Panc1 (cell line): Measurements from ENCODE around the gene KRTAP9-8. TPM values are rescaled to one million over a fixed set of nuclear protein-coding genes. Genes with fewer than 3 reads are reported as not detected.
"Not testable (repeated sequence)": the region's sequence is repeated elsewhere in the genome, so short reads cannot be mapped to it uniquely, and the experiment has no call there.

Experiments used
- ATAC-seq: fragments of 200-7000 bp; cut with Tn5 transposase; 2 replicates; pipeline ENCODE4 v1.9.1; 2020; ENCODE audit warnings: mild to moderate bottlenecking, moderate library complexity
- BruUV-seq: library from RNA; stranded (reverse); fragments of 400-500 nt; replicated peaks from 2 replicates; lab custom pipeline; 2021; lab: Mats Ljungman, UMichigan
- CTCF ChIA-PET: fragments of 300-600 bp; sonication (Branson Sonifier 250); formaldehyde crosslinking; loops from one replicate; lab custom pipeline; 2022; ENCODE audit warnings: antibody characterized with exemption; lab: Charles Lee
- POLR2A ChIA-PET: fragments of 300-600 bp; sonication (Branson Sonifier 250); formaldehyde crosslinking; loops from one replicate; lab custom pipeline; 2022; ENCODE audit warnings: antibody characterized with exemption; lab: Charles Lee
- DNase-seq: peaks from one replicate; pipeline ENCODE4 v3.0.0-alpha.2; 2010; ENCODE audit warnings: low read depth, low spot score
- H3K27ac ChIP-seq: 2 replicates; pipeline ENCODE4 v1.5.1; 2011; ENCODE audit warnings: mild to moderate bottlenecking, low read length, inconsistent platforms
- H3K27me3 ChIP-seq: fragments of 200-500 bp; sonication (Bioruptor generic); 2 replicates; pipeline ENCODE4 v1.6.0; 2014; ENCODE audit warnings: low read length, inconsistent platforms; ENCODE audit not compliant: control insufficient read depth, insufficient read depth
- H3K36me3 ChIP-seq: fragments of 200-500 bp; sonication (Bioruptor generic); 2 replicates; pipeline ENCODE4 v1.5.1; 2014; ENCODE audit warnings: inconsistent platforms, mild to moderate bottlenecking, low read length, moderate library complexity; ENCODE audit not compliant: control insufficient read depth, insufficient read depth
- H3K4me1 ChIP-seq: 2 replicates; pipeline ENCODE4 v1.5.1; 2011; ENCODE audit warnings: inconsistent platforms, mild to moderate bottlenecking, low read length, moderate library complexity; ENCODE audit not compliant: control insufficient read depth, insufficient read depth
- H3K4me3 ChIP-seq, 2 experiments: 2 replicates each; pipeline ENCODE4 v1.5.1; 2011 to 2012; ENCODE audit warnings: low read depth in 2 of 2, low read length in 2 of 2, mild to moderate bottlenecking in 2 of 2, inconsistent platforms in 1 of 2, moderate library complexity in 1 of 2
- H3K9me3 ChIP-seq: fragments of 200-500 bp; sonication (Bioruptor generic); 2 replicates; pipeline ENCODE4 v1.5.1; 2014; ENCODE audit warnings: low read depth, mild to moderate bottlenecking, inconsistent platforms, low read length, moderate library complexity; ENCODE audit not compliant: control insufficient read depth, insufficient read depth
- CTCF ChIP-seq: fragments of 450-650 bp; IDR thresholded peaks from 2 replicates; pipeline ENCODE4 v1.5.1; 2017; ENCODE audit warnings: mild to moderate bottlenecking
- POLR2AphosphoS5 ChIP-seq: IDR thresholded peaks from 2 replicates; pipeline ENCODE4 v1.6.1; 2012; ENCODE audit warnings: mild to moderate bottlenecking, low read depth, low read length, moderate library complexity
- SIN3A ChIP-seq: IDR thresholded peaks from 2 replicates; pipeline ENCODE4 v1.6.1; 2012; ENCODE audit warnings: low read depth, mild to moderate bottlenecking, low read length, moderate library complexity, borderline replicate concordance; ENCODE audit not compliant: insufficient read depth
- TCF7L2 ChIP-seq: IDR thresholded peaks from 2 replicates; pipeline ENCODE4 v1.6.1; 2011; ENCODE audit warnings: mild to moderate bottlenecking, low read depth, low read length, inconsistent platforms
- in situ Hi-C: cut with HindIII; loops from 2 replicates; pipeline ENCODE4 v1.10.0; 2016; ENCODE audit warnings: low sequenced_read_pairs, low pct_unique_long_range_greater_than_20kb
- intact Hi-C: fragments of 100-400 bp; cut with micrococcal nuclease; formaldehyde crosslinking; loops from one replicate; pipeline ENCODE4 v1.10.0; 2022; ENCODE audit not compliant: unreplicated experiment
- total RNA-seq: library from RNA; stranded (reverse); gene quantifications from one replicate; pipeline ENCODE4 v1.2.1, GENCODE V29; 2021; ENCODE audit not compliant: unreplicated experiment
- TF ChIP-seq, protein P1 (sequence below), 2 experiments: IDR thresholded peaks; 2 replicates each; pipeline ENCODE4 v1.6.1; 2011 to 2012; ENCODE audit warnings: low read depth in 2 of 2, control low read depth in 1 of 2, low read length in 1 of 2, mild to moderate bottlenecking in 1 of 2, moderate library complexity in 1 of 2; ENCODE audit not compliant: insufficient read depth in 1 of 2

Gene KRTAP9-8
- total RNA-seq, 1 experiment from 2014 or later, result not detected

DNA sequence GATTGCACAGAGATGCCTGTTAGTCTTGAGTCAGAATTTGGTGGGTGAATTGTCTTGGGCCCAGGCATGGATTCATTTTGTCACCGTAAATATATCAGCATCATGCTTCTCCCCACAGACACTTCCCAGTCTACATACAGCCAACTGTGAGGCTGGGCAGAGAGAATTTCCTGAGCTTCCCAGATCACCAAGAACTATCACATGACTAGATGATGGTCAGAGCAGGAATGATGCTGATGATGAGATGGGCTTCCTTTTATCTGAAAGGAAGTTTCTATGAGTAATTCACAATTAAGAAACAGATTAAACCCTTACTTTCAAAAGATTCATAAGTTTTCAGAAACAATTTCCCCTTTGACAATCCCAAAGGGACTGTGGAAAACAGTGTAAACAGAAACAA is 17.1 kb downstream of the KRTAP9-8 start:
- no peak overlapping the region for H3K27ac ChIP-seq
- H3K4me3 ChIP-seq, result no peak overlapping the region
- H3K4me1 ChIP-seq, result no peaks in the 10 kb centered on the region
- intact Hi-C loops, result no loop called here
- ChIA-PET POLR2A (no interaction called here), CTCF (no interaction called here)
- H3K36me3 ChIP-seq, result no peaks in the 10 kb centered on the region
- peaks cover 34% of the 10 kb centered on the region for H3K27me3 ChIP-seq
- BruUV-seq, result no TSS peak
- TF ChIP-seq CTCF (no peak), POLR2AphosphoS5 (no peak), SIN3A (no peak)
- DNase-seq (no peak), ATAC-seq (no peak)
- no peaks in the 10 kb centered on the region for H3K9me3 ChIP-seq
- in situ Hi-C loops, result no loop called here

DNA sequence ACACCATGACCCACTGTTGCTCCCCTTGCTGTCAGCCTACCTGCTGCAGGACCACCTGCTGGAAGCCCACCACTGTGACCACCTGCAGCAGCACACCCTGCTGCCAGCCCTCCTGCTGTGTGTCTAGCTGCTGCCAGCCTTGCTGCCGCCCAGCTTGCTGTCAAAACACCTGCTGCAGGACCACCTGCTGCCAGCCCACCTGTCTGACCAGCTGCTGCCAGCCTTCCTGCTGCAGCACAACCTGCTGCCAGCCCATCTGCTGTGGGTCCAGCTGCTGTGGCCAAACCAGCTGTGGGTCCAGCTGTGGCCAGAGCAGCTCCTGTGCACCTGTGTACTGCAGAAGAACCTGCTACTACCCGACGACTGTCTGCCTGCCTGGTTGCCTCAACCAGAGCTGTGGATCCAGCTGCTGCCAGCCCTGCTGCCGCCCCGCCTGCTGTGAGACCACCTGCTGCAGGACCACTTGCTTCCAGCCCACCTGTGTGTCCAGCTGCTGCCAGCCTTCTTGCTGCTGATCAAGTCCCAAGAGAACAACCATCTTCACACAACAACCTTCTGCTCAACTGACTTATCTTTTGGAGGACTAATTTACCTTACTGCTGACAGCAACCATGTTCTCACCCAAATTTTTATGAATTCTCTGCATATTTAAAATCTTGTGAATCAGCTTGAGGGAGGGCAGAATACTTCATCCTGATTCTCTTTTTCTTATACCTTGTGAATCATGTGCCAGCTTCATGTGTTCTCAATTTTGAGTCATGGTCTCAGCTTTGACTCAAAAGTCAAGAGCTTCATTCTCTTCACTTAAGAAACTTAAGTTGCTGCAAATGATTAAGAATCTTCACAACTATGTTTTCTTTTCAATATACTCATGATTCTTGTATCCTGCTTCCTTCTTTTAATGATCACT is 17.8 kb downstream of the KRTAP9-8 start, which contains the start of gene KRTAP9-9:
Gene KRTAP9-9 (plus strand): TSS at position 4 of the 910 bp plus-strand sequence.
- H3K27me3 ChIP-seq, result peaks cover 30% of the 10 kb centered on the region
- DNase-seq, in situ Hi-C loops, POLR2A ChIA-PET, H3K4me1 ChIP-seq, CTCF ChIA-PET, H3K4me3 ChIP-seq, ATAC-seq, BruUV-seq, intact Hi-C loops, H3K9me3 ChIP-seq, H3K27ac ChIP-seq, H3K36me3 ChIP-seq: not testable (repeated sequence)

- Histone ChIP-seq H3K27me3 (peaks cover 27% of the 10 kb centered on the region), H3K4me3 (no peak overlapping the region), H3K4me1 (no peaks in the 10 kb centered on the region), H3K9me3 (no peaks in the 10 kb centered on the region), H3K27ac (no peak overlapping the region), H3K36me3 (no peaks in the 10 kb centered on the region)
- ATAC-seq (no peak), DNase-seq (no peak)
- TF ChIP-seq, protein P1, sequence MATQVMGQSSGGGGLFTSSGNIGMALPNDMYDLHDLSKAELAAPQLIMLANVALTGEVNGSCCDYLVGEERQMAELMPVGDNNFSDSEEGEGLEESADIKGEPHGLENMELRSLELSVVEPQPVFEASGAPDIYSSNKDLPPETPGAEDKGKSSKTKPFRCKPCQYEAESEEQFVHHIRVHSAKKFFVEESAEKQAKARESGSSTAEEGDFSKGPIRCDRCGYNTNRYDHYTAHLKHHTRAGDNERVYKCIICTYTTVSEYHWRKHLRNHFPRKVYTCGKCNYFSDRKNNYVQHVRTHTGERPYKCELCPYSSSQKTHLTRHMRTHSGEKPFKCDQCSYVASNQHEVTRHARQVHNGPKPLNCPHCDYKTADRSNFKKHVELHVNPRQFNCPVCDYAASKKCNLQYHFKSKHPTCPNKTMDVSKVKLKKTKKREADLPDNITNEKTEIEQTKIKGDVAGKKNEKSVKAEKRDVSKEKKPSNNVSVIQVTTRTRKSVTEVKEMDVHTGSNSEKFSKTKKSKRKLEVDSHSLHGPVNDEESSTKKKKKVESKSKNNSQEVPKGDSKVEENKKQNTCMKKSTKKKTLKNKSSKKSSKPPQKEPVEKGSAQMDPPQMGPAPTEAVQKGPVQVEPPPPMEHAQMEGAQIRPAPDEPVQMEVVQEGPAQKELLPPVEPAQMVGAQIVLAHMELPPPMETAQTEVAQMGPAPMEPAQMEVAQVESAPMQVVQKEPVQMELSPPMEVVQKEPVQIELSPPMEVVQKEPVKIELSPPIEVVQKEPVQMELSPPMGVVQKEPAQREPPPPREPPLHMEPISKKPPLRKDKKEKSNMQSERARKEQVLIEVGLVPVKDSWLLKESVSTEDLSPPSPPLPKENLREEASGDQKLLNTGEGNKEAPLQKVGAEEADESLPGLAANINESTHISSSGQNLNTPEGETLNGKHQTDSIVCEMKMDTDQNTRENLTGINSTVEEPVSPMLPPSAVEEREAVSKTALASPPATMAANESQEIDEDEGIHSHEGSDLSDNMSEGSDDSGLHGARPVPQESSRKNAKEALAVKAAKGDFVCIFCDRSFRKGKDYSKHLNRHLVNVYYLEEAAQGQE (IDR thresholded peaks at IDR 0.05; ENCODE audit: insufficient read depth in 1 of 2, low read depth in 2 of 2, low read length in 1 of 2), result no peak
- TF ChIP-seq POLR2AphosphoS5 (no peak), TCF7L2 (no peak)
- intact Hi-C loops, result no loop called here
- CTCF ChIA-PET, result no interaction called here
- BruUV-seq, result no TSS peak
- in situ Hi-C loops, result no loop called here
- POLR2A ChIA-PET, result no interaction called here
These were observed 18.5 kb downstream of the KRTAP9-8 start for GRCh38 chr17:41256291-41256685.
